ENCODE results near the gene AUTS2.

GRCh38 chr7:69759373-69759772 is 161.1 kb downstream of the AUTS2 start:
- no peak for TF ChIP-seq CTCF (IDR thresholded peaks at IDR 0.05; ENCODE audit: insufficient read depth, low read length, poor library complexity, severe bottlenecking)
- no peak for TF ChIP-seq EZH2phosphoT487 (conservative IDR thresholded peaks at IDR 0.05; ENCODE audit: low read length)

All from SU-DHL-6 (cell line).